H1 (cell line): ENCODE results near the gene NRIP3. TPM values are rescaled to one million over a fixed set of nuclear protein-coding genes. Genes with fewer than 3 reads are reported as not detected.

ENCODE experiments used
- CTCF ChIA-PET: fragments of 300-600 bp; sonication (Branson Sonifier 250); formaldehyde crosslinking; loops from one replicate; lab custom pipeline; 2021; ENCODE audit not compliant: partially characterized antibody; lab: Charles Lee
- POLR2A ChIA-PET: fragments of 300-600 bp; sonication (Branson Sonifier 250); formaldehyde crosslinking; loops from one replicate; lab custom pipeline; 2021; ENCODE audit warnings: inconsistent platforms; ENCODE audit not compliant: partially characterized antibody; lab: Charles Lee
- DNase-seq, 2 experiments: peaks; one replicate each; pipeline versions ENCODE4 v3.0.0 to v3.0.0-alpha.2; 2010 to 2022; ENCODE audit warnings: low spot score in 2 of 2, low read depth in 1 of 2, mixed read lengths in 1 of 2
- FAIRE-seq: peaks from 2 replicates; lab custom pipeline; 2011; peaks lifted over from hg19 to GRCh38; lab: Jason Lieb, UNC
- H2AFZ ChIP-seq: 2 replicates; pipeline ENCODE4 v1.8.1; 2012; ENCODE audit warnings: low read length, inconsistent platforms
- H2AK5ac ChIP-seq: 2 replicates; pipeline ENCODE4 v1.6.1; 2013; ENCODE audit warnings: low read depth, low read length
- H2BK120ac ChIP-seq: replicated peaks from 2 replicates; pipeline ENCODE3; 2013; ENCODE audit warnings: low read depth, low read length, inconsistent platforms
- H2BK12ac ChIP-seq: 2 replicates; pipeline ENCODE4 v1.6.1; 2013; ENCODE audit warnings: low read depth, low read length
- H2BK15ac ChIP-seq: 2 replicates; pipeline ENCODE4 v1.6.1; 2013; ENCODE audit warnings: low read length
- H2BK20ac ChIP-seq: 2 replicates; pipeline ENCODE4 v1.6.1; 2013; ENCODE audit warnings: low read length
- H2BK5ac ChIP-seq: 2 replicates; pipeline ENCODE4 v1.6.1; 2013; ENCODE audit warnings: low read depth, low read length
- H3K14ac ChIP-seq: 2 replicates; pipeline ENCODE4 v1.6.1; 2013; ENCODE audit warnings: inconsistent platforms; ENCODE audit not compliant: insufficient read length
- H3K18ac ChIP-seq: 2 replicates; pipeline ENCODE4 v1.6.1; 2013; ENCODE audit warnings: low read length; ENCODE audit errors: extremely low read depth
- H3K23ac ChIP-seq: 2 replicates; pipeline ENCODE4 v1.6.1; 2013; ENCODE audit warnings: inconsistent platforms; ENCODE audit not compliant: insufficient read length
- H3K23me2 ChIP-seq: 2 replicates; pipeline ENCODE4 v1.6.1; 2013; ENCODE audit warnings: low read depth, low read length
- H3K27ac ChIP-seq: 2 replicates; pipeline ENCODE4 v1.6.1; 2011; ENCODE audit warnings: low read depth, low read length, inconsistent platforms
- H3K27me3 ChIP-seq, 4 experiments: replicated peaks in 1 of 4; 1 replicate in 1 of 4; 2 replicates in 3 of 4; pipeline versions ENCODE4 v1.6.1 to v1.8.1; 2011 to 2013; ENCODE audit warnings: low read length in 3 of 4, mild to moderate bottlenecking in 3 of 4, inconsistent platforms in 2 of 4, mixed read lengths in 2 of 4, moderate library complexity in 1 of 4; ENCODE audit not compliant: control insufficient read depth in 3 of 4, insufficient read depth in 3 of 4; ENCODE audit errors: extremely low read depth in 1 of 4
- H3K36me3 ChIP-seq, 4 experiments: 2 replicates each; pipeline versions ENCODE4 v1.6.1 to v1.8.1; 2011 to 2013; ENCODE audit warnings: mild to moderate bottlenecking in 4 of 4, low read length in 3 of 4, moderate library complexity in 2 of 4, control low read depth in 1 of 4, inconsistent platforms in 1 of 4; ENCODE audit not compliant: insufficient read depth in 4 of 4, control insufficient read depth in 2 of 4
- H3K4ac ChIP-seq: replicated peaks from 2 replicates; pipeline ENCODE3; 2013; ENCODE audit warnings: low read length, low read depth, mixed read lengths, inconsistent platforms; ENCODE audit not compliant: insufficient read length
- H3K4me1 ChIP-seq, 4 experiments: replicated peaks in 1 of 4; 1 replicate in 1 of 4; 2 replicates in 3 of 4; pipeline versions ENCODE4 v1.6.1 to v1.8.1; 2011 to 2013; ENCODE audit warnings: low read length in 3 of 4, inconsistent platforms in 2 of 4, mixed read lengths in 1 of 4; ENCODE audit not compliant: insufficient read depth in 4 of 4, control insufficient read depth in 3 of 4
- H3K4me2 ChIP-seq, 2 experiments: 2 replicates each; pipeline versions ENCODE4 v1.6.1 to v1.8.1; 2011 to 2013; ENCODE audit warnings: low read depth in 2 of 2, low read length in 2 of 2, control low read depth in 1 of 2, inconsistent platforms in 1 of 2, mild to moderate bottlenecking in 1 of 2; ENCODE audit not compliant: insufficient read depth in 1 of 2
- H3K4me3 ChIP-seq, 4 experiments: fragments of 200-600, 300-600 bp in 1 of 4; sonication (generic), shearing (Covaris generic), sonication (Bioruptor Twin) in 1 of 4; 2 replicates each; pipeline versions ENCODE4 v1.5.1 to v1.8.1; 2011 to 2016; ENCODE audit warnings: low read length in 4 of 4, low read depth in 3 of 4, control low read depth in 2 of 4, inconsistent platforms in 2 of 4, mild to moderate bottlenecking in 2 of 4, mixed read lengths in 1 of 4, moderate library complexity in 1 of 4; ENCODE audit not compliant: insufficient read depth in 2 of 4; ENCODE audit errors: extremely low read depth in 1 of 4
- H3K56ac ChIP-seq: replicated peaks from 2 replicates; pipeline ENCODE3; 2013; ENCODE audit warnings: low read depth, mild to moderate bottlenecking, mixed read lengths, low read length, inconsistent platforms; ENCODE audit not compliant: insufficient read length
- H3K79me1 ChIP-seq: 2 replicates; pipeline ENCODE4 v1.6.1; 2013; ENCODE audit warnings: low read depth, low read length, control low read depth
- H3K79me2 ChIP-seq, 2 experiments: 2 replicates each; pipeline versions ENCODE4 v1.6.1 to v1.8.1; 2012 to 2013; ENCODE audit warnings: low read length in 2 of 2, mild to moderate bottlenecking in 2 of 2, inconsistent platforms in 1 of 2; ENCODE audit not compliant: insufficient read depth in 2 of 2, control insufficient read depth in 1 of 2
- H3K9ac ChIP-seq, 4 experiments: replicated peaks in 1 of 4; 1 replicate in 1 of 4; 2 replicates in 3 of 4; pipeline versions ENCODE4 v1.6.1 to v1.8.1; 2011 to 2013; ENCODE audit warnings: low read depth in 3 of 4, low read length in 3 of 4, control low read depth in 2 of 4, mild to moderate bottlenecking in 2 of 4, moderate library complexity in 2 of 4, inconsistent platforms in 1 of 4; ENCODE audit errors: extremely low read depth in 1 of 4
- H3K9me3 ChIP-seq, 2 experiments: 2 replicates each; pipeline versions ENCODE4 v1.6.1 to v1.8.1; 2012 to 2013; ENCODE audit warnings: mild to moderate bottlenecking in 2 of 2, moderate library complexity in 2 of 2, control low read depth in 1 of 2, inconsistent platforms in 1 of 2, low read depth in 1 of 2, low read length in 1 of 2, mixed read lengths in 1 of 2; ENCODE audit not compliant: insufficient read depth in 2 of 2
- H4K20me1 ChIP-seq, 2 experiments: replicated peaks in 1 of 2; 2 replicates each; pipeline versions ENCODE3 to v1.8.1; 2011 to 2013; ENCODE audit warnings: inconsistent platforms in 2 of 2, low read length in 2 of 2, mild to moderate bottlenecking in 1 of 2; ENCODE audit not compliant: insufficient read depth in 2 of 2, control insufficient read depth in 1 of 2
- H4K5ac ChIP-seq: 2 replicates; pipeline ENCODE4 v1.6.1; 2013; ENCODE audit warnings: low read length, low read depth, mixed read lengths, inconsistent platforms; ENCODE audit not compliant: insufficient read length
- H4K8ac ChIP-seq: 2 replicates; pipeline ENCODE4 v1.8.0; 2013; ENCODE audit warnings: mild to moderate bottlenecking, moderate library complexity, low read length, inconsistent platforms; ENCODE audit not compliant: insufficient read depth; ENCODE audit errors: extremely low read depth
- H4K91ac ChIP-seq: replicated peaks from 2 replicates; pipeline ENCODE3; 2013; ENCODE audit warnings: low read length, mixed read lengths, inconsistent platforms; ENCODE audit not compliant: insufficient read length
- BCL11A ChIP-seq, 2 experiments: IDR thresholded peaks; one replicate each; pipeline ENCODE4 v1.6.1; 2011; ENCODE audit warnings: low read depth in 2 of 2, low read length in 2 of 2, mild to moderate bottlenecking in 2 of 2
- EZH2 ChIP-seq: fragments of 200-600 bp; sonication (generic); IDR thresholded peaks from 2 replicates; pipeline ENCODE4 v1.7.1; 2012; ENCODE audit warnings: low read depth, mild to moderate bottlenecking, moderate library complexity, low read length, inconsistent platforms; ENCODE audit not compliant: severe bottlenecking
- JUN ChIP-seq: IDR thresholded peaks from 2 replicates; pipeline ENCODE4 v1.6.1; 2011; ENCODE audit warnings: low read depth, mild to moderate bottlenecking, improper control_type of control experiment, low read length
- KDM5A ChIP-seq: fragments of 200-600 bp; IDR thresholded peaks from 2 replicates; pipeline ENCODE4 v1.7.1; 2012; ENCODE audit warnings: mild to moderate bottlenecking, low read length, inconsistent platforms, mixed read lengths
- MAX ChIP-seq: IDR thresholded peaks from 2 replicates; pipeline ENCODE4 v1.6.1; 2012; ENCODE audit warnings: inconsistent platforms
- WGBS, 2 experiments: shearing (Covaris generic) in 1 of 2; methylation state at CpG; one replicate each; pipeline versions ENCODE4 v1.1.6 to v1.1.7; 2013 to 2015; ENCODE audit warnings: low lambda C conversion rate in 2 of 2, mixed read lengths in 2 of 2, inconsistent platforms in 1 of 2, low coverage in 1 of 2, missing lambda C conversion rate in 1 of 2; ENCODE audit not compliant: insufficient replicate concordance in 2 of 2, insufficient coverage in 1 of 2, insufficient read length in 1 of 2; ENCODE audit errors: extremely low coverage in 1 of 2, missing lambda C conversion rate in 1 of 2; 5-methylcytosine and 5-hydroxymethylcytosine counted together
- polyA plus RNA-seq, 7 experiments: library from polyadenylated mRNA; depleted of rRNA in 3 of 7; stranded (reverse) in 5 of 7; unstranded in 2 of 7; fragments of >200 nt in 5 of 7; fragments of 200-250 nt in 2 of 7; gene quantifications; 1 replicate in 5 of 7; 2 replicates in 1 of 7; 4 replicates in 1 of 7; pipeline versions ENCODE4 v1.2.1 to v1.2.3, GENCODE V29; 2011 to 2013; ENCODE audit warnings: missing spikeins in 2 of 7, mixed read lengths in 2 of 7
- total RNA-seq: library from RNA; stranded (reverse); fragmentation: NEBNext Ultra II Directional; extraction: Animal tissue kit (Norgen Biotek cat#: 25700); gene quantifications from 2 replicates; pipeline ENCODE4 v1.2.1, GENCODE V29; 2021

Gene NRIP3
- total and polyA plus RNA-seq, 2 of the 8 experiments (the other 6 are each of a cell fraction or from before 2014, with no cell fraction given) = 3.9 to 7.1 TPM

DNA sequence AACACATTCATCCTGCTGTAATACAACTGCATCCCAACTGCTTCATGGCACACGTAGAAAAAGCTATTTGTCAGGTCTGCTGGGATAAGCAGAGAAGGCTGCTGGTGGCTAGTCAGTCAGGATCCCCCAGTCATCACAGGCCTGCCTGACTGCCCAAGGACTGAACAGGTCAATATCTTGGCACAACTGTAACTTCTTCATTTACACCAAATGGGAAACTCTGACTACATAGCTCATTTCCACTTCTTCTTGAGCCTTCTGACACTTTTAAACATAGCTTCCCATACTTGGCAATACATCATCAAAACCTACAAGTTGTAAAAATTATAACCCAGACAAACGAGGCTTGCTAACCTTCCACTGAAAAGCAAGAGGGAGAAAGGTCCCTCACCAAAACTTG, 42.4 kb downstream of the NRIP3 start:
- FAIRE-seq = no peak
- H3K9me3 ChIP-seq = no peaks in the 10 kb centered on the region
- H3K27ac ChIP-seq = no peak overlapping the region
- peaks cover 0 to 4% (median 2%) of the 10 kb centered on the region in 4 experiments; a peak in 3 of 7 replicates for H3K4me1 ChIP-seq
- H3K23me2 ChIP-seq = peaks cover 12% of the 10 kb centered on the region
- H3K27me3 ChIP-seq = no peaks in the 10 kb centered on the region
- H3K18ac ChIP-seq = no peak overlapping the region
- no peak overlapping the region for H2BK15ac ChIP-seq
- H4K8ac ChIP-seq = no peak overlapping the region
- H3K23ac ChIP-seq = no peak overlapping the region
- H4K91ac ChIP-seq = no peak overlapping the region
- H3K14ac ChIP-seq = no peak overlapping the region
- H3K4me3 ChIP-seq = no peak overlapping the region
- POLR2A ChIA-PET = interaction anchor here (0.7 to 1.0 kb wide), 2 partner anchors 42 to 278 kb away, joined by 3 to 4 read pairs; partner anchors contain the start of gene NRIP3
- DNase-seq = no peak
- H3K4me2 ChIP-seq = no peak overlapping the region
- no peak overlapping the region for H3K9ac ChIP-seq
- H3K4ac ChIP-seq = no peak overlapping the region
- peaks cover 3% of the 10 kb centered on the region; the same call in 1 of the 2 replicates for H3K79me1 ChIP-seq
- no peaks in the 10 kb centered on the region for H3K36me3 ChIP-seq
- H4K20me1 ChIP-seq = no peaks in the 10 kb centered on the region
- peaks cover 0 to 3% of the 10 kb centered on the region in 2 experiments; a peak in 1 of 4 replicates for H3K79me2 ChIP-seq
- H2BK20ac ChIP-seq = no peak overlapping the region
- no peak overlapping the region for H2AFZ ChIP-seq
- TF ChIP-seq KDM5A = no peak
- TF ChIP-seq EZH2 = no peak
- TF ChIP-seq JUN = no peak
- TF ChIP-seq MAX = no peak
- TF ChIP-seq BCL11A (IDR thresholded peaks at IDR 0.05; ENCODE audit: low read depth in 2 of 2, low read length in 2 of 2) = no peak
- H2BK12ac ChIP-seq = no peak overlapping the region
- CTCF ChIA-PET = interaction anchor here (0.7 to 3.7 kb wide), 7 partner anchors 25 to 238 kb away, joined by 3 to 66 read pairs (median 5); partner anchors contain the start of gene AKIP1
- no peak overlapping the region for H3K56ac ChIP-seq
- no peak overlapping the region for H2BK120ac ChIP-seq
- H4K5ac ChIP-seq = no peak overlapping the region
- no peak overlapping the region for H2AK5ac ChIP-seq
- no peak overlapping the region for H2BK5ac ChIP-seq
- WGBS, 2 experiments = 76% methylated on average over 2 of the region's 2 CpGs; no CpG with 5 or more reads in 1 of the 2 experiments
